Esophagus squamous epithelium (tissue), 5 donors: ENCODE measurements around the gene SMTNL2. TPM values are rescaled to one million over a fixed set of nuclear protein-coding genes. Genes with fewer than 3 reads are reported as not detected.

ENCODE experiments used
- DNase-seq: peaks from one replicate; lab custom pipeline; 2025; lab: John Stamatoyannopoulos, UW
- H3K27ac ChIP-seq, 4 donors: fragments of 200-600 bp; sonication (generic); one replicate each; pipeline ENCODE4 v1.5.1; 2016 to 2019; ENCODE audit warnings: mild to moderate bottlenecking in 1 of 4
- H3K27me3 ChIP-seq, 4 donors: fragments of 200-600 bp; sonication (generic); 1 replicate in 3 of 4; 2 replicates in 1 of 4; pipeline versions ENCODE4 v1.5.1 to v1.6.0; 2017 to 2021; ENCODE audit warnings: antibody characterized with exemption in 1 of 4
- H3K36me3 ChIP-seq, 3 donors: fragments of 200-600 bp; sonication (generic); one replicate each; pipeline ENCODE4 v1.5.1; 2016 to 2019
- H3K4me1 ChIP-seq, 3 donors: fragments of 200-600 bp; sonication (generic); one replicate each; pipeline ENCODE4 v1.5.1; 2017 to 2019
- H3K4me3 ChIP-seq, 4 donors: fragments of 200-600 bp; sonication (generic); 1 replicate in 3 of 4; 2 replicates in 1 of 4; pipeline ENCODE4 v1.5.1; 2016 to 2019; ENCODE audit warnings: mild to moderate bottlenecking in 2 of 4, moderate library complexity in 1 of 4
- H3K9me3 ChIP-seq, 3 donors: fragments of 200-600 bp; sonication (generic); one replicate each; pipeline ENCODE4 v1.5.1; 2016 to 2019
- POLR2A ChIP-seq, 4 donors: fragments of 450-650 bp; IDR thresholded peaks; one replicate each; pipeline ENCODE4 v1.6.1; 2017; ENCODE audit warnings: antibody characterized with exemption in 4 of 4, mild to moderate bottlenecking in 4 of 4, moderate library complexity in 3 of 4
- WGBS, 2 donors: methylation state at CpG; one replicate each; pipeline ENCODE4 v1.1.5; 2018; 5-methylcytosine and 5-hydroxymethylcytosine counted together
- intact Hi-C: fragments of 100-400 bp; cut with DNase I; formaldehyde crosslinking; loops from one replicate; pipeline ENCODE4 v1.15.0; 2022
- total RNA-seq, 4 donors: library from RNA; depleted of rRNA; stranded (reverse); fragments of >200 nt; gene quantifications; one replicate each; pipeline ENCODE4 v1.1.0, GENCODE V29; 2016
- TF ChIP-seq, protein P1 (sequence below), 6 experiments: fragments of 450-650 bp in 4 of 6; fragments of 200-600 bp in 2 of 6; sonication (generic) in 2 of 6; IDR thresholded peaks; one replicate each; pipeline ENCODE4 v1.5.1; 2016 to 2019; ENCODE audit warnings: antibody characterized with exemption in 6 of 6, mild to moderate bottlenecking in 4 of 6, moderate library complexity in 4 of 6
- donor health status: DM: yes; HTN: yes; CAD: no.

Gene SMTNL2
- total RNA-seq, 4 donors from 2014 or later, result 0.41 to 0.76 (median 0.69) TPM

DNA sequence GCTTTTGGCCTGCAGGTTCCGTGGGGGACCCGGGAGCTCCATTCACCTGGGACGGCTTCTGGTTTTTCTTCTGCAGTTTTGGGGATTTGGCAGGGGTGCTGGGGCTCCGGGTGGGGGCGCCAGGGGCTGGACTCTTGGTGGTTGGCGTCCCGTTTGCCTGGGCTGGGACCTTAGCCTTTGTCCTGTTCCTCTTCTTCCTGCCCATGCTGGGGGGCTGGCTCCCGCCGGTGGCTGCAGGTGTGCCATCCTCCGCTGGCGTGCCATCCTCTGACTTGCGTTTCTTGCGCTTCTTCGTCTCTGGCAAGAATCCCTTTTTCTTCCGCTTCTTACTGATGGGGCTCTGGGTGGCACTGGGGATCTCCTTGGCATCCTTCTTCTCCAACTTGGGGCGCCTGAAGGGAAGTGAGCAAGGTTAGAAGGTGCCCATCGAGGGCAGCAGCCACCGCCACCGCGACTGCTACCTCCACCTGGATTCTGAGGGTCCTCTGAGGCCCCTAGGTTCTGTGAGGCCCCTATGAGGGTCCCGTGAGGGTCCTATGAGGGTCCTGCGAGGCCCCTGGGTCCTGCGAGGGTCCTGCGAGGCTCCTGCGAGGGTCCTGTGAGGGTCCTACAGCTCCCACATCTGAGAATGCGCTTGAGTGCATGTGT lies 44.6 kb upstream of the SMTNL2 start:
- peaks cover 15 to 81% (median 39%) of the 10 kb centered on the region in 3 donors for H3K4me1 ChIP-seq
- no peak for TF ChIP-seq POLR2A (IDR thresholded peaks at IDR 0.05)
- TF ChIP-seq, protein P1, sequence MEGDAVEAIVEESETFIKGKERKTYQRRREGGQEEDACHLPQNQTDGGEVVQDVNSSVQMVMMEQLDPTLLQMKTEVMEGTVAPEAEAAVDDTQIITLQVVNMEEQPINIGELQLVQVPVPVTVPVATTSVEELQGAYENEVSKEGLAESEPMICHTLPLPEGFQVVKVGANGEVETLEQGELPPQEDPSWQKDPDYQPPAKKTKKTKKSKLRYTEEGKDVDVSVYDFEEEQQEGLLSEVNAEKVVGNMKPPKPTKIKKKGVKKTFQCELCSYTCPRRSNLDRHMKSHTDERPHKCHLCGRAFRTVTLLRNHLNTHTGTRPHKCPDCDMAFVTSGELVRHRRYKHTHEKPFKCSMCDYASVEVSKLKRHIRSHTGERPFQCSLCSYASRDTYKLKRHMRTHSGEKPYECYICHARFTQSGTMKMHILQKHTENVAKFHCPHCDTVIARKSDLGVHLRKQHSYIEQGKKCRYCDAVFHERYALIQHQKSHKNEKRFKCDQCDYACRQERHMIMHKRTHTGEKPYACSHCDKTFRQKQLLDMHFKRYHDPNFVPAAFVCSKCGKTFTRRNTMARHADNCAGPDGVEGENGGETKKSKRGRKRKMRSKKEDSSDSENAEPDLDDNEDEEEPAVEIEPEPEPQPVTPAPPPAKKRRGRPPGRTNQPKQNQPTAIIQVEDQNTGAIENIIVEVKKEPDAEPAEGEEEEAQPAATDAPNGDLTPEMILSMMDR (IDR thresholded peaks at IDR 0.05), result no peak
- intact Hi-C loops, result no loop called here
- peaks cover 31 to 76% (median 44%) of the 10 kb centered on the region in 3 donors for H3K36me3 ChIP-seq
- H3K27ac ChIP-seq, result peak overlapping the region in 1 of 4 donors; percentile 47
- WGBS, 2 donors, result 78 to 91% methylated on average over 7 to 15 of the region's 26 CpGs
- DNase-seq, result no peak
- peaks cover 0 to 7% (median 0%) of the 10 kb centered on the region in 4 donors for H3K27me3 ChIP-seq
- H3K4me3 ChIP-seq, result peak overlapping the region in 1 of 4 donors; percentile 4
- no peaks in the 10 kb centered on the region for H3K9me3 ChIP-seq

DNA sequence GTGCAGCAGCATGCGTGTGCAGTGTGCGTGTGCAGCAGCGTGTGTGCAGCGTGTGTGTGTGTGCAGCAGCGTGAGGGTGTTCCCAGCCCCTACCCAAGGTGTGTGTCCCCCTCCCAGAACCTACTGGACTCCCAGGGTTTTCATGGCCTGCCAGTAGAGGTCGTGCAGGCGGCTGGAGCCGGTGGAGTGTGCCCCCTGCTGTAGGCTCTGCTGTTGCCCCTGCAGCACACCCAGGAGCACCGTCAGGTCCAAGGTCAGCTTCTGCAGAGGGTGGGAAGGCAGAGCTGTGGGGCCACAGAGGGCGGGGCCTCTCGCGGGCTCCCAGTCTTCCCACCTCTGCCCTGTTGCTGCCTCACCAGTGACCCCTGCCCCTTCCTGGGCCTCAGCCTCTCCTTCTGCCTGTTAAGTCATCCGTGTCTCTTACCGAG lies 44.1 kb upstream of the SMTNL2 start:
- DNase-seq, result no peak
- peaks cover 15 to 75% (median 33%) of the 10 kb centered on the region in 3 donors for H3K4me1 ChIP-seq
- no peak for TF ChIP-seq POLR2A (IDR thresholded peaks at IDR 0.05)
- TF ChIP-seq, protein P1 (IDR thresholded peaks at IDR 0.05), result no peak
- H3K9me3 ChIP-seq, result no peaks in the 10 kb centered on the region
- WGBS, 2 donors, result 80% methylated on average over 1 of the region's 14 CpGs; no CpG with 5 or more reads in 1 of the 2 donors
- peak overlapping the region in 3 of 4 donors; percentile 17 to 67 (median 47) for H3K27ac ChIP-seq
- H3K27me3 ChIP-seq, result peaks cover 0 to 2% (median 0%) of the 10 kb centered on the region in 4 donors
- intact Hi-C loops, result no loop called here
- peaks cover 31 to 82% (median 49%) of the 10 kb centered on the region in 3 donors for H3K36me3 ChIP-seq
- no peak overlapping the region for H3K4me3 ChIP-seq

DNA sequence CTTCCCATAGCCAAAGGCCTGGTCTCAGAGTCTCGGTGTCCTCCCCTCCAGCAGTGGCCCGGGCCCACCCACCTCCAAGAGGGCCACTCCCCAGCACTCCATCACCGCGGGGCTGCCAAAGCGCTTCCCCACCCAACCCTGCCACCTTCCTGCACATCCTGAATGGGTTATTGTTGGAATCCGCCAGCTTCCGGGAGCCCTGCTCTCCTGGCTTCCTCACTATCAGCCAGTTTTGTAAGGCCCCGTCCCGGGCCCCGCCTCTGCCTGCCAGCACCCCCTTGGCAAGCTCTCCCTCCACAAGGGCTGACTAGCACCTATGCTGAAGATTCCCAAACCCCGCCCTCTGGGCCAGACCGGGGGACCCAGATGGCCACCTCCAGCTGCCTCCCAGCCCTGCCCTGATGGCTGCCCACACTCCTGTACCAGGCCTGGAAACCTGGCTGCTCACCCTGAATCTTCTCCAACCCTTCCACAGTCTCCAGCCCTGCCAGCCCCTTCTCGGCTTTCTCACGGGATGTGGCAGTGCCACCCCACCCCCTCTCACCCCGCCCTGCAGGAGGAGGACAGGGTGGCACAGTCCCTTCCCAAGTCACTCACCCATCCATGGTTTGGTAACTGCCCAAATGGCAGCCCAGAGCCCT lies 43.5 kb upstream of the SMTNL2 start:
- peaks cover 34 to 87% (median 55%) of the 10 kb centered on the region in 3 donors for H3K36me3 ChIP-seq

DNA sequence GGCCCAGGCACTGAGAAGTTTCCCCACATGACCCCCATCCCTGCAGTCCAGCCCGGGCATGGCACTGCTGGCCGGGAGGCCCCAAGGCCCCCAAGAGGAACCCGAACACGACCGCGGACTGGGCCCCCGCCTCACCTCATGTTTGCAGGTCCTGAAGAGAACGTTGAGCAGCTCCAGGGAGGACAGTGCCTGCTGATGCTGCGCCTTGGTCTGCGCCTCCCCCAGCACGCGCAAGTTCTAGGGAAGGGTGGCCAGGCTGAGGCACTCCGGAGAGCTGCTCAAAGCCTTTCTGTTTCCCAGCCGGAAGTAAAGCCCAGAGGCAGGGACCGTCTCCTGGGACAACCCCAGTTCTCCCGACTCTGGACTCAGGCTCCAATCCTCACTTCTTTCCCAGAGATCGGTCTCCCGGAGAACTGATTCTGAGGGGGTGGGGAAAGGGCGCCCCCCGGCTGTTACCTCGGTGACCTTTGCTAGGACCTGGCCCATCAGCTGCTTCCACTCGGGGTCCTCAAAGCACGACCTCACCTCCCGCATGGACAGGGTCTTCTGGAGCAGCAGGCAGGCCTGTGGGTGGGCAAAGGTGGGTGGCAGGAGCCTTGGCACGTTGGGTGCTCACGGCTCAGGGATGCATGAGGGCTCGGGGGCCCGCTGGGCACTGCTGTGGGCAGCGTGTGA lies 42.9 kb upstream of the SMTNL2 start:
- H3K4me3 ChIP-seq, result no peak overlapping the region
- no peak for DNase-seq
- intact Hi-C loops, result no loop called here
- no peaks in the 10 kb centered on the region for H3K9me3 ChIP-seq
- 77 to 80% methylated on average over 1 to 23 of the region's 29 CpGs for WGBS, 2 donors
- peak overlapping the region in 3 of 4 donors; percentile 17 to 67 (median 47) for H3K27ac ChIP-seq
- peaks cover 12 to 63% (median 25%) of the 10 kb centered on the region in 3 donors for H3K4me1 ChIP-seq
- H3K27me3 ChIP-seq, result no peaks in the 10 kb centered on the region
- peaks cover 36 to 94% (median 57%) of the 10 kb centered on the region in 3 donors for H3K36me3 ChIP-seq
- TF ChIP-seq POLR2A (IDR thresholded peaks at IDR 0.05), result no peak
- TF ChIP-seq, protein P1 (IDR thresholded peaks at IDR 0.05), result no peak

More for the DNA sequence above, 43.5 kb upstream of the SMTNL2 start:
- intact Hi-C loops, result no loop called here
- 54 to 93% methylated on average over 5 to 6 of the region's 15 CpGs for WGBS, 2 donors
- TF ChIP-seq, protein P1 (IDR thresholded peaks at IDR 0.05), result no peak
- no peak for TF ChIP-seq POLR2A (IDR thresholded peaks at IDR 0.05)
- Histone ChIP-seq H3K4me1 (peaks cover 15 to 70% (median 31%) of the 10 kb centered on the region in 3 donors), H3K4me3 (no peak overlapping the region), H3K27me3 (no peaks in the 10 kb centered on the region), H3K9me3 (no peaks in the 10 kb centered on the region), H3K27ac (peak overlapping the region in 3 of 4 donors; percentile 17 to 67 (median 47))
- no peak for DNase-seq
